Ishikawa (cell line): ENCODE measurements around the gene GIMAP5.

Experiments used
- CEBPB ChIP-seq: IDR thresholded peaks from 2 replicates; pipeline ENCODE4 v1.6.1; 2012
- CREB1 ChIP-seq: IDR thresholded peaks from 2 replicates; pipeline ENCODE4 v1.6.1; 2012; ENCODE audit warnings: low read depth
- EGR1 ChIP-seq: IDR thresholded peaks from 2 replicates; pipeline ENCODE4 v1.6.1; 2012
- EP300 ChIP-seq: IDR thresholded peaks from 2 replicates; pipeline ENCODE4 v1.6.1; 2012; ENCODE audit warnings: borderline replicate concordance
- FOXM1 ChIP-seq: IDR thresholded peaks from 2 replicates; pipeline ENCODE4 v1.6.1; 2012; ENCODE audit warnings: low read depth, borderline replicate concordance
- NFIC ChIP-seq: IDR thresholded peaks from 2 replicates; pipeline ENCODE4 v1.6.1; 2012
- RAD21 ChIP-seq: IDR thresholded peaks from 2 replicates; pipeline ENCODE4 v1.6.1; 2012; ENCODE audit warnings: low read depth
- TAF1 ChIP-seq: IDR thresholded peaks from 2 replicates; pipeline ENCODE4 v1.6.1; 2012; ENCODE audit warnings: low read depth, mild to moderate bottlenecking
- TCF12 ChIP-seq: IDR thresholded peaks from 2 replicates; pipeline ENCODE4 v1.6.1; 2012; ENCODE audit warnings: low read depth
- TEAD4 ChIP-seq: IDR thresholded peaks from 2 replicates; pipeline ENCODE4 v1.6.1; 2012
- YY1 ChIP-seq: IDR thresholded peaks from 2 replicates; pipeline ENCODE4 v1.6.1; 2012; ENCODE audit warnings: low read depth
- ZBTB7A ChIP-seq: IDR thresholded peaks from 2 replicates; pipeline ENCODE4 v1.6.1; 2012; ENCODE audit warnings: low read depth
- TF ChIP-seq, protein P1 (sequence below): IDR thresholded peaks from 2 replicates; pipeline ENCODE4 v1.6.1; 2012; ENCODE audit warnings: low read depth, mild to moderate bottlenecking
- TF ChIP-seq, protein P2 (sequence below): IDR thresholded peaks from 2 replicates; pipeline ENCODE4 v1.6.1; 2012
- TF ChIP-seq, protein P3 (sequence below): IDR thresholded peaks from 2 replicates; pipeline ENCODE4 v1.6.1; 2012

Gene GIMAP5

DNA sequence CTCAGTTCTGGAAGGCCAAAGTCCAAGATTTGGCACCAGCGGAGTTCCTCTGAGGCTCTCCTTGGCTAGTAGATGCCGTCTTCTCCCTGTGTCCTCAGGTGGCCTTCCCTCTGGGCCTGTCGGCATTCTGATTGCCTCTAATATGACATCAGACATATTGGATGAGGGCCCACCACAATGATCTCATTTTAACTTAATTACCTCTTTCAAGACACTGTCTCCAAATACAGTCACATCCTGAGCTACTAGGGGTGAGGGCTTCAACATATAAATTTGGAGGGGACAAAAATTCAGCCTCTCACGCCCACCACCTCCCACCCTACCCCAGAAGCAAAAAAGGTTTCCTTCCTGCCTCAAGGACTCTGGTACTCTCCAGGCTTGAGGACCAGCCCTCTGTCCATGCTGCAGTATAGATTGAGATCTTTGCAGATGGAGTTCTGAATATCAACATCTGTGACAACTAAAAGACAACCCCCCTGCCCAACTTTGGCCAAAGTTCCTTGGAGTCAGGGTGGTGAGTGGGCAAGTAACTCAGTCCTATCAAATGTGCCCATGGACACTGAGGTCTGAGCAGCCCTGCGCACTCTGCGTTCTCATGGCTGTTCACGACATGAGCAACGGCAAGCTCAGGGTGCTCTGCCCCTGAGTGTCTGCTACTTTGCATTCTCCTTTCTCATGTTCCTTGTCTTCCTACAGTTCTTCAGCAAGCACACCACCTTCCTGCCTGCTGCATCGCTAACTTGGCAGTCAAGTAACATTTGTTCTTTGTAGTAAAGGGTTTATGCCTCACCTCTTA is 51.5 kb downstream of the GIMAP5 start:
- no peak for TF ChIP-seq EGR1
- TF ChIP-seq CREB1, result no peak
- no peak for TF ChIP-seq NFIC

DNA sequence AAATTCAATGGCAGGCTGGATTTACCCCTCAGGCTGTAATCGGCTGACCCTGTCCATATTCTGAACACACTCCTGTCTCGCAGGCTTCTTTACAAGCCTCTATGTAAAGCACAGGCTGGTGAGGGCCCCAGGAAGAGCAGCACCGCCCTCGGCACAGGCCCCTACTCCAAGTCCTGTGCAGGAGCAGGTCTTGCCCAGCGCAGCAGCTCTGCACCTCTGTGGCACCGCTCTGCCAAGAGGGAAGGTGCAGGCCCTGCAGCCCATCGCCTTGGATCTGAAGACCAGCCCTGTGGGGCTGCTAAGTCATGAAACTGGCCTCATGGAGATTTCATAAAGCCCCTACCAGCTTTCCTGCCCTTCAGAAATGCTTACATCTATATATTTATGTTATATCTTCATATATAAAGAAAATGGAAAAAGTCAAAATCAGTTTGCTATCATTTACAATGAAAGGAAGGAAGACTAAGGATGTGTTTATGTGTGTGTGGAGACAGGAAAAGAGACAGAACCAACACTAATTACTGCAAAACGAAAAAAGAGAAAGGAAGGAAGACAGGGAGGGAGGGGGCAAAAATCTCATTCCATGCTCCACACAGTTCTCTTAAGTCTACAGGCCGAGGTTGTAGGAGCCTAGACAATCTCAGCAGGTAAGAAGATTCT is 53.3 kb downstream of the GIMAP5 start:
- TF ChIP-seq ZBTB7A, result no peak
- no peak for TF ChIP-seq YY1
- no peak for TF ChIP-seq TCF12
- TF ChIP-seq TAF1, result no peak

DNA sequence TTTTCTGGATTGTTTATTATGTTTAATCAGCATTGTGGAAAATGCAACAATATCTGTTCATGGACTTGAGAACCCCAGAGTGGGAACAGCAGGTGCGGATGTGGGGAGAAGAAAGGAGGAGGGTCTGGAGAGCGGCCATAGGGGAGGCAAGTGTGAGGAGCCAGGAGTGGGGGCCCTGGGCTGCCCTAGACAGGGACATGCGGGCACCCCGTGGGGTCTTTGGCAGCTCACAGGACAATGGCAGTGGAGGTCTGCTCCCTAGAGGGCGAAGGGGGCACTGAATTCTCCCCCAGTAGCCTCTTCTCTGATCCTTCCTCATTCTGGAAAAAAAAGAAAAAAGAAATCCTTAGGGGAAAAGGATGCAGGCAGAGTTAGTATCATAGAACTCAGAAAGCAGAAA is 54.1 kb downstream of the GIMAP5 start:
- no peak for TF ChIP-seq CEBPB
- no peak for TF ChIP-seq CREB1
- TF ChIP-seq, protein P1, sequence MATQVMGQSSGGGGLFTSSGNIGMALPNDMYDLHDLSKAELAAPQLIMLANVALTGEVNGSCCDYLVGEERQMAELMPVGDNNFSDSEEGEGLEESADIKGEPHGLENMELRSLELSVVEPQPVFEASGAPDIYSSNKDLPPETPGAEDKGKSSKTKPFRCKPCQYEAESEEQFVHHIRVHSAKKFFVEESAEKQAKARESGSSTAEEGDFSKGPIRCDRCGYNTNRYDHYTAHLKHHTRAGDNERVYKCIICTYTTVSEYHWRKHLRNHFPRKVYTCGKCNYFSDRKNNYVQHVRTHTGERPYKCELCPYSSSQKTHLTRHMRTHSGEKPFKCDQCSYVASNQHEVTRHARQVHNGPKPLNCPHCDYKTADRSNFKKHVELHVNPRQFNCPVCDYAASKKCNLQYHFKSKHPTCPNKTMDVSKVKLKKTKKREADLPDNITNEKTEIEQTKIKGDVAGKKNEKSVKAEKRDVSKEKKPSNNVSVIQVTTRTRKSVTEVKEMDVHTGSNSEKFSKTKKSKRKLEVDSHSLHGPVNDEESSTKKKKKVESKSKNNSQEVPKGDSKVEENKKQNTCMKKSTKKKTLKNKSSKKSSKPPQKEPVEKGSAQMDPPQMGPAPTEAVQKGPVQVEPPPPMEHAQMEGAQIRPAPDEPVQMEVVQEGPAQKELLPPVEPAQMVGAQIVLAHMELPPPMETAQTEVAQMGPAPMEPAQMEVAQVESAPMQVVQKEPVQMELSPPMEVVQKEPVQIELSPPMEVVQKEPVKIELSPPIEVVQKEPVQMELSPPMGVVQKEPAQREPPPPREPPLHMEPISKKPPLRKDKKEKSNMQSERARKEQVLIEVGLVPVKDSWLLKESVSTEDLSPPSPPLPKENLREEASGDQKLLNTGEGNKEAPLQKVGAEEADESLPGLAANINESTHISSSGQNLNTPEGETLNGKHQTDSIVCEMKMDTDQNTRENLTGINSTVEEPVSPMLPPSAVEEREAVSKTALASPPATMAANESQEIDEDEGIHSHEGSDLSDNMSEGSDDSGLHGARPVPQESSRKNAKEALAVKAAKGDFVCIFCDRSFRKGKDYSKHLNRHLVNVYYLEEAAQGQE, result no peak
- TF ChIP-seq ZBTB7A, result no peak
- TF ChIP-seq FOXM1, result no peak
- no peak for TF ChIP-seq TCF12

DNA sequence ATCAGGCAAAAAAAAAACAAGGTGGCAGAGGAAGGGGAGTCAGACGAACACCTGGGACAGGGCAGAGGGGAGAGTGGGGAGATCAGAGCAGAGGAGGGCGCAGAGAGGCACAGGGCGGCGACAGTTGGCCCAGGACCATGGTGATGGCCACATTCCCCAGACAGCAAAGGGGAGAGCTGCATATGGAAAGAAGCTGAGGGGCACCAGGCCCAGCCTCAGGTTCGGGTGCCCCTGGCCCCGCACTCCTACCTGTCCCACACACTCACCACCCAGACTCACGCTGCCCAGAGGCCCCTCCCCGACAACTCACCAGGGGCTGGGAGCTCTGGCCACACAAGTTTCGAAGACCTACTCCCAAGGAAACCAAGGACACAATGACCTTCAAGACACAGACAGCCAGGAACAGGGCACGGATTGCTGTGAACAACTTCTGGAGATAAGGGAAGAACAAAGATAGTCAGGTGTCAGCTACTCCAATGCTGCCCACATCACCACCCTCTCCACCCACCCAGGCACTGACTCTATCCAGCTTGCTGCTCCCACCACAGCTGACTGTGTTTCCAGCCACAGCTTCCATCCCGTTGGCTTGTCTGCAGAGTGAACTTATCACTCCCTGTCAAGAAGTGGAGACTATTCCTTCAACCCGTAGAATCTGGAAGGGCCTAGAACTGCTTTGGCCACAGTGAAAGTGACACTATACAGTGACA is 54.7 kb downstream of the GIMAP5 start:
- TF ChIP-seq, protein P2, sequence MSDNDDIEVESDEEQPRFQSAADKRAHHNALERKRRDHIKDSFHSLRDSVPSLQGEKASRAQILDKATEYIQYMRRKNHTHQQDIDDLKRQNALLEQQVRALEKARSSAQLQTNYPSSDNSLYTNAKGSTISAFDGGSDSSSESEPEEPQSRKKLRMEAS, result no peak
- TF ChIP-seq, protein P3, sequence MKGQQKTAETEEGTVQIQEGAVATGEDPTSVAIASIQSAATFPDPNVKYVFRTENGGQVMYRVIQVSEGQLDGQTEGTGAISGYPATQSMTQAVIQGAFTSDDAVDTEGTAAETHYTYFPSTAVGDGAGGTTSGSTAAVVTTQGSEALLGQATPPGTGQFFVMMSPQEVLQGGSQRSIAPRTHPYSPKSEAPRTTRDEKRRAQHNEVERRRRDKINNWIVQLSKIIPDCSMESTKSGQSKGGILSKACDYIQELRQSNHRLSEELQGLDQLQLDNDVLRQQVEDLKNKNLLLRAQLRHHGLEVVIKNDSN, result no peak
- TF ChIP-seq TAF1 (no peak), EGR1 (no peak), NFIC (no peak), EP300 (no peak), CREB1 (no peak), RAD21 (no peak), TCF12 (no peak), FOXM1 (no peak), CEBPB (no peak), ZBTB7A (no peak), YY1 (no peak), TEAD4 (no peak)
- TF ChIP-seq, protein P1, result no peak
